GM12891 (cell line): ENCODE results near the gene GMDS.

Experiments
- POLR2A ChIP-seq: IDR thresholded peaks from 2 replicates; pipeline ENCODE4 v1.6.1; 2011; ENCODE audit warnings: low read depth, low read length, control low read depth
- POLR2AphosphoS5 ChIP-seq: IDR thresholded peaks from 2 replicates; pipeline ENCODE4 v1.6.1; 2011; ENCODE audit warnings: low read depth, low read length, control low read depth
- TAF1 ChIP-seq: IDR thresholded peaks from 2 replicates; pipeline ENCODE4 v1.6.1; 2011; ENCODE audit warnings: low read depth, low read length, control low read depth

- TF ChIP-seq POLR2AphosphoS5, result no peak
- no peak for TF ChIP-seq POLR2A
- TF ChIP-seq TAF1, result no peak
These were observed 611.9 kb downstream of the GMDS start for GRCh38 chr6:1633366-1634021.
